Measurements from ENCODE around the gene B3GALT4.

DNA sequence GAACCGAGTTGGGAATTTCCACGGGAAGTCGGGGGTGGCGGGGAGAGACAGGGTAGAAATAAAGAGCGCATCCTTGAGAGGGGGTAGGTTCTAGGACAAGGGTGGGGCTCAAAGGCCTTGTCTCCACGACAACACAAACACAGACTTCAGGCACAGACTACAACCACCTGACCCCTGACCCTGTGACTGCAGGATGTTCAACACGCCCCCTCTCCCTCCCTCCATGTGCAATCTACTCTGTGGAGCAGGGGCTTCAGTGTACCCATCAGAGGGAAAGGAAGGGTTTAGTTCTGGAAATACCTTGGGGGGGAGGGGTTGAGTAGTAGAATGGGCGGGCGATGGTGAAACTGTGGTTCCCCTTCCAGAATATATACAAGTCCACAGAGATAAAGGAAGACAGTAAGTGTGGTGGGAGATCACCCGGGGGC, 37.6 kb downstream of the B3GALT4 start:
- TF ChIP-seq POLR2A (IDR thresholded peaks at IDR 0.05), result no peak
- TF ChIP-seq, protein P1, sequence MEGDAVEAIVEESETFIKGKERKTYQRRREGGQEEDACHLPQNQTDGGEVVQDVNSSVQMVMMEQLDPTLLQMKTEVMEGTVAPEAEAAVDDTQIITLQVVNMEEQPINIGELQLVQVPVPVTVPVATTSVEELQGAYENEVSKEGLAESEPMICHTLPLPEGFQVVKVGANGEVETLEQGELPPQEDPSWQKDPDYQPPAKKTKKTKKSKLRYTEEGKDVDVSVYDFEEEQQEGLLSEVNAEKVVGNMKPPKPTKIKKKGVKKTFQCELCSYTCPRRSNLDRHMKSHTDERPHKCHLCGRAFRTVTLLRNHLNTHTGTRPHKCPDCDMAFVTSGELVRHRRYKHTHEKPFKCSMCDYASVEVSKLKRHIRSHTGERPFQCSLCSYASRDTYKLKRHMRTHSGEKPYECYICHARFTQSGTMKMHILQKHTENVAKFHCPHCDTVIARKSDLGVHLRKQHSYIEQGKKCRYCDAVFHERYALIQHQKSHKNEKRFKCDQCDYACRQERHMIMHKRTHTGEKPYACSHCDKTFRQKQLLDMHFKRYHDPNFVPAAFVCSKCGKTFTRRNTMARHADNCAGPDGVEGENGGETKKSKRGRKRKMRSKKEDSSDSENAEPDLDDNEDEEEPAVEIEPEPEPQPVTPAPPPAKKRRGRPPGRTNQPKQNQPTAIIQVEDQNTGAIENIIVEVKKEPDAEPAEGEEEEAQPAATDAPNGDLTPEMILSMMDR (IDR thresholded peaks at IDR 0.05), result no peak

Measured in adrenal gland (tissue), 5 donors.